Activated CD4-positive, alpha-beta T cell treated with anti-CD3 and anti-CD28 coated beads, Interleukin-2, amount 10 ng/mL, durations not matched to agents 7 days and 5 days (primary cell): ENCODE results near the gene MAP2K1. TPM values are rescaled to one million over a fixed set of nuclear protein-coding genes. Genes with fewer than 3 reads are reported as not detected.
A peak's percentile ranks its signal among the peaks of the same experiment; 100 is the strongest.

ENCODE experiments used
- CTCF ChIA-PET: fragments of 350-600 bp; sonication (Branson Sonifier 250); formaldehyde crosslinking; loops from one replicate; lab custom pipeline; 2021; ENCODE audit warnings: antibody characterized with exemption; lab: Charles Lee
- POLR2A ChIA-PET: fragments of 350-600 bp; sonication (Branson Sonifier 250); formaldehyde crosslinking; loops from one replicate; lab custom pipeline; 2021; ENCODE audit warnings: antibody characterized with exemption; lab: Charles Lee
- DNase-seq: peaks from one replicate; pipeline ENCODE4 v3.0.0-alpha.2; 2020
- H3K27ac Mint-ChIP-seq: one replicate; pipeline ENCODE4 v1.8.0; 2021; ENCODE audit warnings: mild to moderate bottlenecking, moderate library complexity, mixed read lengths
- H3K27me3 Mint-ChIP-seq: one replicate; pipeline ENCODE4 v1.8.0; 2021; ENCODE audit warnings: mixed read lengths
- H3K36me3 Mint-ChIP-seq: one replicate; pipeline ENCODE4 v1.8.0; 2021; ENCODE audit warnings: low read depth, mixed read lengths
- H3K4me1 Mint-ChIP-seq: one replicate; pipeline ENCODE4 v1.8.0; 2021; ENCODE audit warnings: mixed read lengths
- H3K4me3 Mint-ChIP-seq: one replicate; pipeline ENCODE4 v1.8.0; 2021; ENCODE audit warnings: mild to moderate bottlenecking, moderate library complexity, mixed read lengths
- H3K9me3 Mint-ChIP-seq: one replicate; pipeline ENCODE4 v1.8.0; 2021; ENCODE audit warnings: mixed read lengths
- total RNA-seq, 2 experiments: library from RNA; stranded (reverse); gene quantifications; one replicate each; pipeline ENCODE4 v1.2.3, GENCODE V29; 2021

Gene MAP2K1
- total RNA-seq, 2 experiments from 2014 or later = 72.1 to 83.0 TPM

- no peaks in the 10 kb centered on the region for H3K27me3 Mint-ChIP-seq
- no peak for DNase-seq
- H3K36me3 Mint-ChIP-seq = peaks cover 35% of the 10 kb centered on the region
- H3K4me1 Mint-ChIP-seq = peaks cover 77% of the 10 kb centered on the region
- ChIA-PET POLR2A (no interaction called here), CTCF (interaction anchor here (0.8 to 1.3 kb wide), 2 partner anchors 13 to 98 kb away, joined by 3 to 6 read pairs; partner anchors contain the start of gene SNAPC5)
- H3K4me3 Mint-ChIP-seq = no peak overlapping the region
- H3K27ac Mint-ChIP-seq = peak overlapping the region; percentile 55
- no peaks in the 10 kb centered on the region for H3K9me3 Mint-ChIP-seq
Measured at GRCh38 chr15:66400351-66400774, 13.7 kb downstream of the MAP2K1 start.

DNA sequence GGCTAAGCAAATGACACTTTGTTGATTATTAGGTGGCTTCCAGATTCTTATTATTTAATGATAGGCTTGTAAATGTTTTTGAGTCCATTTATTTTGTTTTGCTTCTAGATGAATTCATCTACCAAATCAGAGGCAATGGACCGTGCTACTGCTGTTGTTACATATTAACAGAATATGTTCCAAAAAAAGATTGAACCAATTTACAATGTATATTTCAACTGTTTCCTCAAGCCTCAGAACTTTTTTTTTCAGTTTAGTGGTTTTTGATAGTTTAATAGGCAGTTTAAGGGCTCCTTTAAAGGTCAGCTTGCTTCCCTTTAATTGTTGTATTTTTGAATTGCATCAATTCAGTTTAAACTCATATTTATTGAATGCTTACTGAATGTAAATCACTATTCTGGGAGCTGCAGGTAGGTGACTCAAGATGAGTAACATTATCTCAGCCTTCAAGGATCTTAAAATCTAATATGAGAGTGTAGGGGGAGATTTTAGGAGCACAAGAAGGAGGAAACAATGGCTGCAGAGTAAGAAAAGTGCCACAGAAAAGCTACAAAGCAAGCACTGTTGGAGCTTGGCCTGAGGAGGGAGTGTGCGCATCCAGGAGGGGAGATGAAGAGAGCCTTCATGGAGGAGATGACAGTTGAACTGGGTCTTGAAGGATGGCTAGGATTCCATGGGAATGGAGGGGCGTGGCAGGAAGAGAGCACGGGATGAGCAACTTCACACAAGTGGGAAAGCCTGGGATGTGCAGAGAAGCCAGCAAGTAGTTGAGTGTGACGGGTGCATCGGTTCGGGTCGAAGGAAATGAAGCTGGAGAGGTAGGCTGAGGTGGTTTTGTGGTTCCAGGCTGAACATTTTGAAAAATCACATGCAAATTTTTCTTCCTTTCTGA lies 14.7 kb downstream of the MAP2K1 start:
- peaks cover 80% of the 10 kb centered on the region for H3K4me1 Mint-ChIP-seq
- H3K36me3 Mint-ChIP-seq = peaks cover 34% of the 10 kb centered on the region
- no peaks in the 10 kb centered on the region for H3K9me3 Mint-ChIP-seq
- DNase-seq = peak; percentile 34
- H3K27me3 Mint-ChIP-seq = no peaks in the 10 kb centered on the region
- CTCF ChIA-PET = interaction anchor here (0.5 to 1.5 kb wide), 8 partner anchors 10 to 573 kb away, joined by 3 to 4 read pairs (median 3); no protein-coding TSS in a partner anchor
- peak overlapping the region; percentile 83 for H3K27ac Mint-ChIP-seq
- POLR2A ChIA-PET = interaction anchor here (0.7 kb wide), 1 partner anchor 27 kb away, joined by 4 read pairs; no protein-coding TSS in a partner anchor
- H3K4me3 Mint-ChIP-seq = peak overlapping the region; percentile 59

GRCh38 chr15:66402761-66403284 lies 16.1 kb downstream of the MAP2K1 start:
- H3K36me3 Mint-ChIP-seq = peaks cover 32% of the 10 kb centered on the region
- CTCF ChIA-PET = interaction anchor here (1.0 to 3.4 kb wide), 5 partner anchors 9 to 94 kb away, joined by 3 to 12 read pairs (median 6); partner anchors contain the start of genes MAP2K1 and SNAPC5
- peaks cover 85% of the 10 kb centered on the region for H3K4me1 Mint-ChIP-seq
- H3K9me3 Mint-ChIP-seq = no peaks in the 10 kb centered on the region
- H3K27me3 Mint-ChIP-seq = no peaks in the 10 kb centered on the region
- POLR2A ChIA-PET = no interaction called here
- DNase-seq = no peak
- H3K27ac Mint-ChIP-seq = peak overlapping the region; percentile 47
- peak overlapping the region; percentile 31 for H3K4me3 Mint-ChIP-seq

DNA sequence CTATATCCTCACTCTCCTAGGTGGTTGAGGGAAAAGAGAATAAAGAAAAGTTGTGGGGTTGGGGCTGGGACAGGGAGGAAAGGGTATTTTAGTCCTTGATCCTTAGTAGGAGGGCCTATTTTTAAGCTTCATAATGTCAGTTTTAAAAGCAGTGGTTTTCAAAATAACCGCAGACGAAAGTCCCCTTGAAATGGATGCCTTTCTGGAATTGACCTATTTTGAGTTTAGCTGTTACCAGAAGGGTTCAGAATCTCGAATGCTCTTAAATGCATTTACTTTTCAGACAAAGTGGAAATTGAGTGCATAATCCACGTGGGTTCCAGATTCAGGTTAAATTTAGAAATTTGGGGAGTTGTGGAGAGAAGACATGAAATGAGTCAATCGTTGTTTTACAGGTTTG lies 16.6 kb downstream of the MAP2K1 start:
- POLR2A ChIA-PET = no interaction called here
- no peaks in the 10 kb centered on the region for H3K9me3 Mint-ChIP-seq
- peaks cover 86% of the 10 kb centered on the region for H3K4me1 Mint-ChIP-seq
- no peak for DNase-seq
- no peaks in the 10 kb centered on the region for H3K27me3 Mint-ChIP-seq
- peaks cover 33% of the 10 kb centered on the region for H3K36me3 Mint-ChIP-seq
- H3K4me3 Mint-ChIP-seq = no peak overlapping the region
- H3K27ac Mint-ChIP-seq = no peak overlapping the region
- CTCF ChIA-PET = interaction anchor here (1.0 to 3.4 kb wide), 4 partner anchors 9 to 94 kb away, joined by 3 to 12 read pairs (median 6); partner anchors contain the start of genes MAP2K1 and SNAPC5

DNA sequence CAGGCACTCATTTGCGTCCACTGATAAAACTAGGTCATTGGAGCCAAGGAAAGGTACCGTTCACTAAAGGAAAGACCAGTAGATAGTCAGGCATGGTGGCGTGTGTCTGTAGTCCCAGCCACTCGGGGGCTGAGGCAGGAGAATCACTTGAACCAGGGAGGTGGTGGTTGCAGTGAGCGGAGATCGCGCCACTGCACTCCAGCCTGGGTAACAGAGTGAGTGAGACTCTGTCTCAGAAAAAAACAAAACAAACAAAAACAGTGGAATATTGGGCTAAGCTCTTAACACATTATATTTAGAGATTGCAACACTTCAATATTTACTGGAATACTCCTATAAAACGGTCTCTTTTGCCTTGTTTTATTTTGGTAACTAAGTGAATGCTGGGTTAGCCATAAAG lies 17.4 kb downstream of the MAP2K1 start:
- peaks cover 40% of the 10 kb centered on the region for H3K36me3 Mint-ChIP-seq
- DNase-seq = no peak
- H3K27ac Mint-ChIP-seq = peak overlapping the region; percentile 63
- H3K9me3 Mint-ChIP-seq = no peaks in the 10 kb centered on the region
- peaks cover 91% of the 10 kb centered on the region for H3K4me1 Mint-ChIP-seq
- CTCF ChIA-PET = interaction anchor here (0.9 to 3.4 kb wide), 4 partner anchors 8 to 94 kb away, joined by 3 to 12 read pairs (median 4); partner anchors contain the start of genes MAP2K1 and SNAPC5
- POLR2A ChIA-PET = no interaction called here
- H3K27me3 Mint-ChIP-seq = no peaks in the 10 kb centered on the region
- H3K4me3 Mint-ChIP-seq = no peak overlapping the region

- ChIA-PET POLR2A (no interaction called here), CTCF (interaction anchor here (0.9 to 3.4 kb wide), 3 partner anchors 17 to 93 kb away, joined by 4 to 12 read pairs (median 5); partner anchors contain the start of genes MAP2K1 and SNAPC5)
- no peak for DNase-seq
- Mint-ChIP-seq H3K9me3 (no peaks in the 10 kb centered on the region), H3K4me1 (peaks cover 91% of the 10 kb centered on the region), H3K4me3 (peak overlapping the region; percentile 15), H3K27me3 (no peaks in the 10 kb centered on the region), H3K27ac (peak overlapping the region; percentile 63), H3K36me3 (peaks cover 39% of the 10 kb centered on the region)
Measured at GRCh38 chr15:66404532-66404931, 17.8 kb downstream of the MAP2K1 start.

DNA sequence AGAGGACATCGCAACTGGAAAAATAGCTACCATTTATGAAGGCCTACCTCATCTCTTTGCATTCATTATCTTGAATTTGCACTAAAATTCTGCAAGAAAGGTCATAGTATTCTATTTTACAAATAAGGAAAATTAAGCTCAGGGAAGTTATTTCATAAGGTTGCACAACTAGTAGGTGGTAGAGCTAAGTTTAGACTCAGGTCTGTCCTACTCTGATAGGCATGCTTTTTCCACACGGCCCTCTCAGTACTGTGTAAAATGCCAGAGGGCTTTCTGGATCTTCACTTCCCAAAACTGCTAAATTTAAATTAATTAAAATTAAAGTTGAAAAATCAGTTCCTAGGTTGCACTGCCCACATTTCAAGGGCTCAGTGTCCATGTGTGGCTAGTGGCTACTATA lies 18.3 kb downstream of the MAP2K1 start:
- Mint-ChIP-seq H3K27me3 (no peaks in the 10 kb centered on the region), H3K9me3 (no peaks in the 10 kb centered on the region), H3K4me1 (peaks cover 93% of the 10 kb centered on the region), H3K4me3 (no peak overlapping the region), H3K36me3 (peaks cover 44% of the 10 kb centered on the region), H3K27ac (no peak overlapping the region)
- DNase-seq = no peak
- ChIA-PET POLR2A (no interaction called here), CTCF (interaction anchor here (0.9 to 3.4 kb wide), 3 partner anchors 17 to 93 kb away, joined by 4 to 12 read pairs (median 5); partner anchors contain the start of genes MAP2K1 and SNAPC5)

DNA sequence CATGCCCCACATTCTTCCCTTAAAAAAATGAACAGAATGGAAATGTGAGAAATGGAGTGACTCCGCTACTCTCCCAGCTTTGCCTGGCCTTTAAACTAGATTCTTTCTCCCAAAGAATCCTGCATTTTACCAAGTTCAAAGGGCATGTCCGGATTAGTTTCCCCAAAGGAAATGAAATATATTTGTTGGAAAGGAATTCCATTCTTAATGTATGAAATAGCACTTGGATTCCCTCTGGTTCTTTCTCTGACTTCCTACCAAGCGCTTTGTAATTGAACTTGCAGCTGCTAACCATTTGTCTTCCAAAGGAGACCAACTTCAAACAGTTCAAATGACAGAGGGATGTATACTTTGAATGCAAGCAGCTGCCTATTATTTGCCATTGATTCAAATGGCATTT lies 18.9 kb downstream of the MAP2K1 start:
- Mint-ChIP-seq H3K4me1 (peaks cover 93% of the 10 kb centered on the region), H3K9me3 (no peaks in the 10 kb centered on the region), H3K36me3 (peaks cover 42% of the 10 kb centered on the region), H3K4me3 (no peak overlapping the region), H3K27ac (no peak overlapping the region), H3K27me3 (no peaks in the 10 kb centered on the region)
- POLR2A ChIA-PET = no interaction called here
- CTCF ChIA-PET = interaction anchor here (0.6 to 3.4 kb wide), 3 partner anchors 18 to 459 kb away, joined by 3 to 12 read pairs (median 4); partner anchors contain the start of genes MAP2K1 and SNAPC5
- DNase-seq = no peak

DNA sequence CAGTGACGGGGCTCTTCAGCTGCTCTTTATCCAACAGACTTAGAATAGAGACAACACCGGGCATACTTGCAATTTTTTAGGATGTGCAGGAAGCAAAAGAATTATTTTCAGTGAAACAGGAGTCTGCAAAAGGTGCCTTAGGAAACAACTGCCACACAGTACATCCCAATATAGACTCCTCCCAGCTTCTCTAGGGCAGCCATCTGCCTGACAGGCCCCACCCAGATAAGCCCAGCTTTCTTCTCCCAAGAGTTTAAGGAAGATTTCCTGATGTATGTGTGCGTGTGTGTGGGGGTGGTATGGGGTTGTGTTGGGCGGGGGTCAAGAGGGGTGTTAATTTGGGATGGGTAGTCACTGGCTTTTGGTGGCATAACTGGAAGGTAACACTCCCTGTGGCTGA lies 21.5 kb downstream of the MAP2K1 start:
- no peaks in the 10 kb centered on the region for H3K9me3 Mint-ChIP-seq
- peaks cover 49% of the 10 kb centered on the region for H3K36me3 Mint-ChIP-seq
- DNase-seq = no peak
- CTCF ChIA-PET = interaction anchor here (0.6 to 1.4 kb wide), 2 partner anchors 47 to 67 kb away, joined by 3 to 4 read pairs; no protein-coding TSS in a partner anchor
- no peak overlapping the region for H3K4me3 Mint-ChIP-seq
- no peak overlapping the region for H3K27ac Mint-ChIP-seq
- H3K4me1 Mint-ChIP-seq = peaks cover 89% of the 10 kb centered on the region
- no peaks in the 10 kb centered on the region for H3K27me3 Mint-ChIP-seq
- POLR2A ChIA-PET = no interaction called here

DNA sequence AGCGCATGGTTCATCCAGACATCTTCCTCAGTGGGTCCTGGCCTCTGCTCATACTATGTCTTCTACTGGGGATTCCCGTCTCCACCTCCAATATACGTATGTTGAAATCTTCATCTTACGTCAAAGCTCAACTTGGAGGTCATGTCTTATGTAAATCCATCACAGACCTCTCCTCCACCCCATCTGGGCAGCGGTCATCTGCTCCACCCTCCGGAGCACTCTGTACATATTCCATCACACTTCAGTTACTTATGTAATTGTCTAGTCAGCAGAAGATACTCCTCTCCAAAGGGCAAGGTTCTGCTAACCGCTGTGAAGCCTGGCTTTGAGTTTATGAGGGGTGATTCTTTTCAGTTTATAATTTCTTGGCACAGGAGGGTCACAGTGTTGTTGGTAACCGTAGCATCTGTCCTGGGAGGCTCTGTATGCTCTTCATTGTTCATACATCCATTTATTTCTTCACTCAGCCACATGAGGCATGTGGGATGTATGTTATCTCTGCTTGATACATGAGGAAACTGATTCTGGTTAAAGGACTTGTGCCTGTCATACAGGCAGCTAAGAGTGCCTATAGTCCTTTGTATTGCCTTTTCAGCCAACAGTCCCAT lies 22.1 kb downstream of the MAP2K1 start:
- peaks cover 3% of the 10 kb centered on the region for H3K9me3 Mint-ChIP-seq
- H3K27me3 Mint-ChIP-seq = no peaks in the 10 kb centered on the region
- POLR2A ChIA-PET = no interaction called here
- peak overlapping the region; percentile 4 for H3K27ac Mint-ChIP-seq
- DNase-seq = no peak
- no peak overlapping the region for H3K4me3 Mint-ChIP-seq
- peaks cover 88% of the 10 kb centered on the region for H3K4me1 Mint-ChIP-seq
- CTCF ChIA-PET = interaction anchor here (0.6 kb wide), 1 partner anchor 67 kb away, joined by 3 read pairs; no protein-coding TSS in a partner anchor
- H3K36me3 Mint-ChIP-seq = peaks cover 53% of the 10 kb centered on the region

DNA sequence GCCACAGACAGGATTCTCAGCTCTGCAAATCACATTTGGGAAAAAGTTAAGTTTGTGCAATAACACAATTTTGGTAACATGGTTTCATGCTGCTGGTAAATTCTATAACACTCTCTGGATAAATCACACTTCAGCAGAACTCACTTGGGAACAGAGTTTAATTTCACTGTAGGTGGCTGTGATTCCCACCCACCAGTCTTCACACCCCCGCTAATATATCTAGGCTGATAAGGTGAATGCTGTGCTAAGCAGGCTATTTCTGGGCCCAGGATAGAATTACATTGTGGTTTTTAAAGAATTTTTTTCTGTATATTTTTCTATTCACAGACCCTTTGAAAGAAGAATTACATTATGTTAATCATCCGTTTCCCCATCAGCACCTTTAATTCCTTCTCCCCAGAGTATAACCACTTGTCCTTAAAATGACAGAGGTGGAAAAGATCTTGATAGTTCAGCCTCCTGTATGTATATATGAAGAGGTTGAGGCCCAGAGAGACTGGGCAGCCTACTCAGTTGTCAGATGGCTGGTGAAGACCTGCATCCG lies 22.9 kb downstream of the MAP2K1 start:
- CTCF ChIA-PET = no interaction called here
- Mint-ChIP-seq H3K36me3 (peaks cover 58% of the 10 kb centered on the region), H3K9me3 (peaks cover 8% of the 10 kb centered on the region), H3K27ac (peak overlapping the region; percentile 60), H3K4me3 (no peak overlapping the region), H3K27me3 (no peaks in the 10 kb centered on the region), H3K4me1 (peaks cover 85% of the 10 kb centered on the region)
- no peak for DNase-seq
- POLR2A ChIA-PET = no interaction called here

- DNase-seq = peak; percentile 24
- Mint-ChIP-seq H3K27me3 (no peaks in the 10 kb centered on the region), H3K4me1 (peaks cover 85% of the 10 kb centered on the region), H3K9me3 (peaks cover 11% of the 10 kb centered on the region), H3K4me3 (peak overlapping the region; percentile 59), H3K27ac (peak overlapping the region; percentile 70), H3K36me3 (peaks cover 69% of the 10 kb centered on the region)
- ChIA-PET POLR2A (no interaction called here), CTCF (interaction anchor here (0.7 to 3.4 kb wide), 6 partner anchors 8 to 642 kb away, joined by 3 to 10 read pairs (median 3); partner anchors contain the start of genes MAP2K1 and SNAPC5)
Measured at GRCh38 chr15:66411190-66411589, 24.5 kb downstream of the MAP2K1 start.
